ENCODE data around the gene EFCAB11. TPM values are rescaled to one million over a fixed set of nuclear protein-coding genes. Genes with fewer than 3 reads are reported as not detected.

The EFCAB11 gene
- total and polyA plus RNA-seq, 9 of the 15 experiments (the other 6 are each of a cell fraction or from before 2014, with no cell fraction given) = 13.4 to 37.9 (median 17.4) TPM

DNA sequence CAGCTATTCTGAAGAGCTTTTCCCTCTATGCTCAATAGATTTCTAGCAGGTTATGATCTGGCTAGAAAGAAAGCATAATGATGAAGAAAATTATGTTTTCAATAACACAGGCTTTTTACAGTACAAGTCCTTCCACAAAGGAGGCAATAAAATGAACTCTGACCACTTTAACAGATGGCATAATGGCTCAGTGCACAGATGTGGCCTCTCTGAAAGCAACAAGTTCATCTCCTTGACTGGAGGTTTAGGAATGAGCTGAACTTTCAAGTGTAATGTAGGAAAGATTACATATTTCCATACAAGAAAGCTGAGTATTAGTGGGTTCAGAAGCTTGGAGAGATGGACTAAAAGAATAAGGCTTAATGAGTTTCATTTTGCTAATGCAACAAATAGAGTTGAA, 147.4 kb downstream of the EFCAB11 start (continued):
- TF ChIP-seq SFPQ (IDR thresholded peaks at IDR 0.05; ENCODE audit: low read depth, low read length) (no peak), ZNF561 (CRISPR knock-in tag; conservative IDR thresholded peaks at IDR 0.05) (no peak), ZNF707 (CRISPR knock-in tag; conservative IDR thresholded peaks at IDR 0.05) (no peak), SRF (CRISPR knock-in tag; IDR thresholded peaks at IDR 0.05) (no peak), MED1 (CRISPR knock-in tag; IDR thresholded peaks at IDR 0.05; ENCODE audit: borderline replicate concordance) (no peak), GATAD2B (IDR thresholded peaks at IDR 0.05; ENCODE audit: borderline replicate concordance) (no peak), SUPT5H (IDR thresholded peaks at IDR 0.05) (no peak), DLX4 (CRISPR knock-in tag; IDR thresholded peaks at IDR 0.05) (no peak), MTA2 (IDR thresholded peaks at IDR 0.05; ENCODE audit: low read depth) (no peak)

DNA sequence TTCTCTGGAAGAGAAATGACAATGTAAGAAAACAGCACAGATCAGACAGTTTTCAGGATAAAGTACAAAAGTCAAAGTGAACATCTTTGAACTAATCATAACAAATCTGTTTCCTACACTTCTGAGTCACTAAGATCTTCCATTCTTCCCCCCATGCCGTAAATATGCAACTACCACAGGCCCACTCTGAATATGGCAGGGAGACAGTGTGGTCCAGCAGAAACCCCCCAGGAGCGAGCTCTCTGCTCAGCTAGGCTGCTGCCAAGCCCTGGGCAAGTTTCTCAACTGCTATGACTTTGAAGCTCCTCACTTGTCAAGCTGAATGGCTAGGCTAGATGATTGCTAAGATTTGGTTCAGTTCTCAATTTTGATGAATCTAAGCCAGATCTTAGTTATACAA, 148.1 kb downstream of the EFCAB11 start:
- Histone ChIP-seq H3K79me2 (ENCODE audit: control insufficient read depth, insufficient read depth, low read length) (no peaks in the 10 kb centered on the region), H3K27ac (ENCODE audit: extremely low read depth, low read depth, low read length) (no peak overlapping the region), H3K9me3 (replicated peaks; ENCODE audit: control insufficient read depth, insufficient read depth, low read depth, low read length) (no peaks in the 10 kb centered on the region), H3K4me2 (ENCODE audit: insufficient read depth, low read length) (no peak overlapping the region), H3K4me3 (no peak overlapping the region), H3K36me3 (ENCODE audit: control insufficient read depth, insufficient read depth, low read length) (no peaks in the 10 kb centered on the region), H2AFZ (ENCODE audit: low read depth, low read length) (no peak overlapping the region), H3K9me1 (ENCODE audit: control insufficient read depth, insufficient read depth, low read length) (no peaks in the 10 kb centered on the region), H3K4me1 (replicated peaks in 1 of 2; ENCODE audit: control insufficient read depth in 2 of 2, insufficient read depth in 2 of 2, low read length in 2 of 2) (no peaks in the 10 kb centered on the region), H3K27me3 (ENCODE audit: control insufficient read depth in 2 of 2, insufficient read depth in 2 of 2, low read length in 2 of 2) (no peaks in the 10 kb centered on the region), H3K9ac (ENCODE audit: insufficient read depth in 1 of 2, low read depth in 2 of 2, low read length in 2 of 2) (no peak overlapping the region), H4K20me1 (replicated peaks; ENCODE audit: control insufficient read depth, insufficient read depth, low read length) (no peaks in the 10 kb centered on the region; the same call in 1 of the 2 replicates)
- BruUV-seq (replicated peaks) = no TSS peak
- ChIA-PET POLR2A (no interaction called here), CTCF (ENCODE audit: low intra/inter-chr PET ratio) (no interaction called here)
- DNase-seq (ENCODE audit: extremely low read depth in 1 of 4, low spot score in 3 of 4) = no peak
- 6% methylated on average over 2 of the region's 2 CpGs for WGBS (ENCODE audit: insufficient coverage, low coverage, missing lambda C conversion rate)
- in situ Hi-C loops (cut with MboI) = no loop called here
- intact Hi-C loops (cut with micrococcal nuclease) = no loop called here
- no peak for FAIRE-seq
- no peak for ATAC-seq
- no peak for TF ChIP-seq NELFE (IDR thresholded peaks at IDR 0.05; ENCODE audit: insufficient read depth, insufficient read length)
- no peak for TF ChIP-seq POLR3A (IDR thresholded peaks at IDR 0.05; ENCODE audit: borderline replicate concordance, extremely low read depth, insufficient read depth, insufficient read length)
- TF ChIP-seq KLF16 (IDR thresholded peaks at IDR 0.05) = no peak
- TF ChIP-seq RBBP5 (IDR thresholded peaks at IDR 0.05; ENCODE audit: borderline replicate concordance, insufficient read depth, low read length, poor library complexity, severe bottlenecking) = no peak
- TF ChIP-seq GATAD2A (IDR thresholded peaks at IDR 0.05) = no peak
- no peak for TF ChIP-seq KAT8 (IDR thresholded peaks at IDR 0.05; ENCODE audit: low read depth)
- TF ChIP-seq ZSCAN32 (CRISPR knock-in tag; IDR thresholded peaks at IDR 0.05) = no peak
- no peak for TF ChIP-seq ZKSCAN1 (IDR thresholded peaks at IDR 0.05; ENCODE audit: low read depth, low read length)
- TF ChIP-seq PTRF (tag; IDR thresholded peaks at IDR 0.05) = no peak
